ENCODE measurements around the gene BHLHA9. TPM values are rescaled to one million over a fixed set of nuclear protein-coding genes. Genes with fewer than 3 reads are reported as not detected.
"Not testable (repeated sequence)": the region's sequence is repeated elsewhere in the genome, so short reads cannot be mapped to it uniquely, and the experiment has no call there.

BHLHA9 gene
- total RNA-seq, 1 experiment from 2014 or later: 0.21 TPM

- no peak overlapping the region for H3K27ac ChIP-seq (ENCODE audit: low read length)
- H3K4me1 ChIP-seq (ENCODE audit: control insufficient read depth, insufficient read depth, low read length): no peaks in the 10 kb centered on the region
- H3K4me3 ChIP-seq (ENCODE audit: low read depth in 2 of 2, low read length in 2 of 2): no peak overlapping the region
- no TSS peak for BruUV-seq (replicated peaks)
- CTCF ChIA-PET: no interaction called here
- POLR2A ChIA-PET: no interaction called here
- DNase-seq (ENCODE audit: low read depth, low spot score) (no peak), ATAC-seq (no peak)
- intact Hi-C loops (cut with micrococcal nuclease; ENCODE audit: unreplicated experiment): no loop called here
- no peaks in the 10 kb centered on the region for H3K27me3 ChIP-seq (ENCODE audit: control insufficient read depth, insufficient read depth, low read length)
- in situ Hi-C loops (cut with HindIII; ENCODE audit: low pct_unique_long_range_greater_than_20kb, low sequenced_read_pairs): no loop called here
- TF ChIP-seq CTCF (IDR thresholded peaks at IDR 0.05) (no peak), POLR2AphosphoS5 (IDR thresholded peaks at IDR 0.05; ENCODE audit: low read depth, low read length) (no peak), TCF7L2 (IDR thresholded peaks at IDR 0.05; ENCODE audit: low read depth, low read length) (no peak), SIN3A (IDR thresholded peaks at IDR 0.05; ENCODE audit: borderline replicate concordance, insufficient read depth, low read depth, low read length) (no peak)
- TF ChIP-seq, protein P1, sequence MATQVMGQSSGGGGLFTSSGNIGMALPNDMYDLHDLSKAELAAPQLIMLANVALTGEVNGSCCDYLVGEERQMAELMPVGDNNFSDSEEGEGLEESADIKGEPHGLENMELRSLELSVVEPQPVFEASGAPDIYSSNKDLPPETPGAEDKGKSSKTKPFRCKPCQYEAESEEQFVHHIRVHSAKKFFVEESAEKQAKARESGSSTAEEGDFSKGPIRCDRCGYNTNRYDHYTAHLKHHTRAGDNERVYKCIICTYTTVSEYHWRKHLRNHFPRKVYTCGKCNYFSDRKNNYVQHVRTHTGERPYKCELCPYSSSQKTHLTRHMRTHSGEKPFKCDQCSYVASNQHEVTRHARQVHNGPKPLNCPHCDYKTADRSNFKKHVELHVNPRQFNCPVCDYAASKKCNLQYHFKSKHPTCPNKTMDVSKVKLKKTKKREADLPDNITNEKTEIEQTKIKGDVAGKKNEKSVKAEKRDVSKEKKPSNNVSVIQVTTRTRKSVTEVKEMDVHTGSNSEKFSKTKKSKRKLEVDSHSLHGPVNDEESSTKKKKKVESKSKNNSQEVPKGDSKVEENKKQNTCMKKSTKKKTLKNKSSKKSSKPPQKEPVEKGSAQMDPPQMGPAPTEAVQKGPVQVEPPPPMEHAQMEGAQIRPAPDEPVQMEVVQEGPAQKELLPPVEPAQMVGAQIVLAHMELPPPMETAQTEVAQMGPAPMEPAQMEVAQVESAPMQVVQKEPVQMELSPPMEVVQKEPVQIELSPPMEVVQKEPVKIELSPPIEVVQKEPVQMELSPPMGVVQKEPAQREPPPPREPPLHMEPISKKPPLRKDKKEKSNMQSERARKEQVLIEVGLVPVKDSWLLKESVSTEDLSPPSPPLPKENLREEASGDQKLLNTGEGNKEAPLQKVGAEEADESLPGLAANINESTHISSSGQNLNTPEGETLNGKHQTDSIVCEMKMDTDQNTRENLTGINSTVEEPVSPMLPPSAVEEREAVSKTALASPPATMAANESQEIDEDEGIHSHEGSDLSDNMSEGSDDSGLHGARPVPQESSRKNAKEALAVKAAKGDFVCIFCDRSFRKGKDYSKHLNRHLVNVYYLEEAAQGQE (IDR thresholded peaks at IDR 0.05; ENCODE audit: insufficient read depth in 1 of 2, low read depth in 2 of 2, low read length in 1 of 2): no peak
- no peaks in the 10 kb centered on the region for H3K36me3 ChIP-seq (ENCODE audit: control insufficient read depth, insufficient read depth, low read length)
- no peaks in the 10 kb centered on the region for H3K9me3 ChIP-seq (ENCODE audit: control insufficient read depth, insufficient read depth, low read depth, low read length)
Observed at GRCh38 chr17:1304522-1304921, 34.3 kb downstream of the BHLHA9 start.

DNA sequence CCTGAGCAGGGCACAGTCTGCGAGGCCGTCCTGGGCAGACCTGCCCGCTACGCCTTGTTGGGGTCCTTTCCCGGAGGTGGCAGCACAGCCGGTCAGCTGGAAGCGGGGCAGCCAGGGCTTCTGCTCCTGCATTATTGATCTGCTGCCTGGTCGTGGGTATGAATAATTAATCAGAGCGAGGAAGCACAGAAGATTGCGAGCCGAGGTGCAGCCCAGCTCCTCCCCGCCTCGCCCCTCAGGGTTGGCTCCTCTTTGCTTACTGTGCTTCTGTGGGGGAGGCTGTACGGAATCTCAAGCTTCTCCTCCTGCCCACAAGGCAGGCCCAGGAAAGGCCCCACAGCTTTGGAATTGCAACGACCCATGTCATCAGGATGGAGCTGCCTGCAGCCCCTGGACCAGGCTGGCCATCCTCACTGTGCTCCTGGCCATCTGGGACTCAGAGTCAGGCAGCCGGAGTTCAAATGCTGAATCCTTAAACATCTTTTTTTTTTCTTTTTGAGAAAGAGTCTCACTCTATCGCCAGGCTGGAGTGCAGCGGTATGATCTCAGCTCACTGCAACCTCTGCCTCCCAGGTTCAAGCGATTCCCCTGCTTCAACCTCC lies 34.8 kb downstream of the BHLHA9 start:
- no peaks in the 10 kb centered on the region for H3K9me3 ChIP-seq (ENCODE audit: control insufficient read depth, insufficient read depth, low read depth, low read length)
- no peaks in the 10 kb centered on the region for H3K36me3 ChIP-seq (ENCODE audit: control insufficient read depth, insufficient read depth, low read length)
- in situ Hi-C loops (cut with HindIII; ENCODE audit: low pct_unique_long_range_greater_than_20kb, low sequenced_read_pairs): no loop called here
- no peak overlapping the region for H3K27ac ChIP-seq (ENCODE audit: low read length)
- CTCF ChIA-PET: no interaction called here
- POLR2A ChIA-PET: no interaction called here
- ATAC-seq (no peak), DNase-seq (ENCODE audit: low read depth, low spot score) (no peak)
- intact Hi-C loops (cut with micrococcal nuclease; ENCODE audit: unreplicated experiment): no loop called here
- H3K4me3 ChIP-seq (ENCODE audit: low read depth in 2 of 2, low read length in 2 of 2): no peak overlapping the region
- no peaks in the 10 kb centered on the region for H3K4me1 ChIP-seq (ENCODE audit: control insufficient read depth, insufficient read depth, low read length)
- no peaks in the 10 kb centered on the region for H3K27me3 ChIP-seq (ENCODE audit: control insufficient read depth, insufficient read depth, low read length)
- BruUV-seq (replicated peaks): no TSS peak
- TF ChIP-seq TCF7L2 (IDR thresholded peaks at IDR 0.05; ENCODE audit: low read depth, low read length): no peak
- no peak for TF ChIP-seq SIN3A (IDR thresholded peaks at IDR 0.05; ENCODE audit: borderline replicate concordance, insufficient read depth, low read depth, low read length)
- TF ChIP-seq, protein P1 (IDR thresholded peaks at IDR 0.05; ENCODE audit: insufficient read depth in 1 of 2, low read depth in 2 of 2, low read length in 1 of 2): no peak
- TF ChIP-seq POLR2AphosphoS5 (IDR thresholded peaks at IDR 0.05; ENCODE audit: low read depth, low read length): no peak
- no peak for TF ChIP-seq CTCF (IDR thresholded peaks at IDR 0.05)

DNA sequence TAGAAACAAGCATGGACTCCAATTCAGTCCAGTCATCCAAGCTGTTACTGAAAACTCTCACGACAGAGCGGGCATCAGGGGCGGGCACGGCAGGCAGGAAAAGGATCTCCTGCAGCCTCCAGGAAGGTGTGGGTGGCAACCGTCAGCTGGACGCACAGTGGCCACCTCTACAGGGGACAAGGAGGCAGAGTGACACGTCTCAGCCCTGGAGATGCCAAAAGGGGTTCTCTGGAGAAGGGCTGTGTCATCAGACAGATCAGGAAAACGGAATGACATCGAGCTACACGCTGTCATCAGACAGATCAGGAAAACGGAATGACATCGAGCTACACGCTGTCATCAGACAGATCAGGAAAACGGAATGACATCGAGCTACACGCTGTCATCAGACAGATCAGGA lies 37.6 kb downstream of the BHLHA9 start:
- H3K36me3 ChIP-seq (ENCODE audit: control insufficient read depth, insufficient read depth, low read length); DNase-seq (ENCODE audit: low read depth, low spot score); H3K9me3 ChIP-seq (ENCODE audit: control insufficient read depth, insufficient read depth, low read depth, low read length); in situ Hi-C loops (cut with HindIII; ENCODE audit: low pct_unique_long_range_greater_than_20kb, low sequenced_read_pairs); H3K27ac ChIP-seq (ENCODE audit: low read length); H3K4me1 ChIP-seq (ENCODE audit: control insufficient read depth, insufficient read depth, low read length); POLR2A ChIA-PET; ATAC-seq; BruUV-seq (replicated peaks); H3K27me3 ChIP-seq (ENCODE audit: control insufficient read depth, insufficient read depth, low read length); intact Hi-C loops (cut with micrococcal nuclease; ENCODE audit: unreplicated experiment); H3K4me3 ChIP-seq (ENCODE audit: low read depth in 2 of 2, low read length in 2 of 2); CTCF ChIA-PET: not testable (repeated sequence)

Measured in Panc1 (cell line).